T follicular helper cell (primary cell): Measurements from ENCODE around the gene BUD13.

ENCODE experiments used
- DNase-seq: peaks from one replicate; pipeline ENCODE4 v3.0.0-alpha.2; 2020; ENCODE audit warnings: low read depth

Gene BUD13

GRCh38 chr11:116792869-116793771 is 20.3 kb upstream of the BUD13 start:
- no peak for DNase-seq

- DNase-seq: no peak
These were observed 19.5 kb upstream of the BUD13 start for GRCh38 chr11:116792144-116792868.

GRCh38 chr11:116791813-116792143 is 19.0 kb upstream of the BUD13 start, which contains the start of gene APOA5:
Gene APOA5, minus strand, starts transcription at chr11:116791879. Its CDS starts 19 bp downstream, at chr11:116791860.
- no peak for DNase-seq

- peak; percentile 66 for DNase-seq
These were observed 18.4 kb upstream of the BUD13 start for GRCh38 chr11:116791002-116791812.

- no peak for DNase-seq
These were observed 17.6 kb upstream of the BUD13 start for GRCh38 chr11:116790167-116791001.

- no peak for DNase-seq
These were observed 16.2 kb upstream of the BUD13 start for GRCh38 chr11:116788975-116789374.

- no peak for DNase-seq
These were observed 15.7 kb upstream of the BUD13 start for GRCh38 chr11:116788534-116788933.

GRCh38 chr11:116787786-116788486 is 15.1 kb upstream of the BUD13 start, which contains the start of gene ZPR1:
Gene ZPR1, minus strand, starts transcription at chr11:116788023. Its CDS starts 33 bp downstream, at chr11:116787990.
- DNase-seq: peak; percentile 81

GRCh38 chr11:116787436-116787785 is 14.6 kb upstream of the BUD13 start:
- no peak for DNase-seq

- DNase-seq: no peak
These were observed 14.2 kb upstream of the BUD13 start for GRCh38 chr11:116786966-116787365.

GRCh38 chr11:116786326-116786725 is 13.5 kb upstream of the BUD13 start:
- no peak for DNase-seq

GRCh38 chr11:116782728-116783127 is 9.9 kb upstream of the BUD13 start:
- no peak for DNase-seq

- DNase-seq: no peak
These were observed 5.8 kb upstream of the BUD13 start for GRCh38 chr11:116778556-116778955.

- DNase-seq: no peak
These were observed 4.3 kb upstream of the BUD13 start for GRCh38 chr11:116777056-116777455.

- no peak for DNase-seq
These were observed 3.8 kb upstream of the BUD13 start for GRCh38 chr11:116776522-116776984.

GRCh38 chr11:116775975-116776374 is 3.2 kb upstream of the BUD13 start:
- no peak for DNase-seq

GRCh38 chr11:116774661-116775060 is 1.9 kb upstream of the BUD13 start:
- no peak for DNase-seq

GRCh38 chr11:116773203-116774097 is 663 bp upstream of the BUD13 start:
- no peak for DNase-seq

GRCh38 chr11:116771935-116772334 is 852 bp downstream of the BUD13 start:
- DNase-seq: no peak

GRCh38 chr11:116762132-116762531 is 10.7 kb downstream of the BUD13 start:
- DNase-seq: no peak
